GM23248 (cell line): Measurements from ENCODE around the gene INTU.

Source experiments
- EZH2 ChIP-seq: fragments of 200-600 bp; sonication (generic); IDR thresholded peaks from 2 replicates; pipeline ENCODE4 v1.6.1; 2018; ENCODE audit warnings: antibody characterized with exemption, mild to moderate bottlenecking; ENCODE audit not compliant: insufficient read depth, poor library complexity, severe bottlenecking
- EZH2phosphoT487 ChIP-seq: fragments of 200-600 bp; sonication (generic); IDR thresholded peaks from 2 replicates; pipeline ENCODE4 v1.6.1; 2018; ENCODE audit warnings: antibody characterized with exemption, moderate library complexity, mild to moderate bottlenecking, low read depth; ENCODE audit not compliant: insufficient read depth

GRCh38 chr4:127775843-127776242 lies 143.1 kb downstream of the INTU start:
- TF ChIP-seq EZH2phosphoT487 (no peak), EZH2 (no peak)
